T47D (cell line): ENCODE measurements around the gene ZCWPW1.
A peak's percentile ranks its signal among the peaks of the same experiment; 100 is the strongest.
"Not testable (repeated sequence)": the region's sequence is repeated elsewhere in the genome, so short reads cannot be mapped to it uniquely, and the experiment has no call there.

Source experiments
- DNase-seq, 2 experiments: peaks; one replicate each; pipeline versions ENCODE4 v3.0.0 to v3.0.0-alpha.2; 2011 to 2012; ENCODE audit warnings: low read depth in 1 of 2, low spot score in 1 of 2
- JUND ChIP-seq: IDR thresholded peaks from 2 replicates; pipeline ENCODE4 v1.6.1; 2012; ENCODE audit warnings: low read depth
- in situ Hi-C: cut with HindIII; loops from 2 replicates; pipeline ENCODE4 v1.10.0; 2016; ENCODE audit warnings: low sequenced_read_pairs, low pct_unique_long_range_greater_than_20kb

Gene ZCWPW1

GRCh38 chr7:100466653-100467605 lies 38.4 kb upstream of the ZCWPW1 start:
- no peak for TF ChIP-seq JUND
- DNase-seq: no peak
- in situ Hi-C loops: no loop called here

GRCh38 chr7:100465702-100466311 lies 37.3 kb upstream of the ZCWPW1 start:
- TF ChIP-seq JUND: no peak
- in situ Hi-C loops: no loop called here
- DNase-seq: peak in 1 of 2 experiments; percentile 26

- no peak for TF ChIP-seq JUND
- in situ Hi-C loops: no loop called here
- no peak for DNase-seq
Measured at GRCh38 chr7:100465299-100465698, 36.8 kb upstream of the ZCWPW1 start.

- in situ Hi-C loops: no loop called here
- no peak for DNase-seq
- TF ChIP-seq JUND: no peak
Measured at GRCh38 chr7:100464791-100465190, 36.3 kb upstream of the ZCWPW1 start.

- in situ Hi-C loops: no loop called here
- TF ChIP-seq JUND: no peak
- DNase-seq: no peak
Measured at GRCh38 chr7:100464210-100464660, 35.7 kb upstream of the ZCWPW1 start, which contains the start of gene SPACDR. Gene SPACDR (minus strand): TSS chr7:100464260. CDS start chr7:100464025, 235 bp downstream.

- DNase-seq: no peak
- in situ Hi-C loops: no loop called here
- TF ChIP-seq JUND: no peak
Measured at GRCh38 chr7:100457033-100457432, 28.5 kb upstream of the ZCWPW1 start.

- in situ Hi-C loops: no loop called here
- DNase-seq: no peak
- TF ChIP-seq JUND: no peak
Measured at GRCh38 chr7:100456562-100456961, 28.1 kb upstream of the ZCWPW1 start.

GRCh38 chr7:100455206-100455605 lies 26.7 kb upstream of the ZCWPW1 start:
- TF ChIP-seq JUND: no peak
- in situ Hi-C loops: no loop called here
- DNase-seq: no peak

- in situ Hi-C loops, DNase-seq: not testable (repeated sequence)
Measured at GRCh38 chr7:100453854-100454253, 25.4 kb upstream of the ZCWPW1 start.

GRCh38 chr7:100452513-100452912 lies 24.0 kb upstream of the ZCWPW1 start:
- DNase-seq: no peak
- in situ Hi-C loops: no loop called here
- TF ChIP-seq JUND: no peak

- no peak for DNase-seq
- in situ Hi-C loops: no loop called here
- no peak for TF ChIP-seq JUND
Measured at GRCh38 chr7:100449190-100449795, 20.8 kb upstream of the ZCWPW1 start.

- DNase-seq, in situ Hi-C loops: not testable (repeated sequence)
Measured at GRCh38 chr7:100447363-100447762, 18.9 kb upstream of the ZCWPW1 start.

GRCh38 chr7:100446040-100446439 lies 17.5 kb upstream of the ZCWPW1 start:
- in situ Hi-C loops: no loop called here
- DNase-seq: no peak
- no peak for TF ChIP-seq JUND
